H1 (cell line): ENCODE results near the gene DNAJC5G. TPM values are rescaled to one million over a fixed set of nuclear protein-coding genes. Genes with fewer than 3 reads are reported as not detected.

Experiments
- CTCF ChIA-PET: fragments of 300-600 bp; sonication (Branson Sonifier 250); formaldehyde crosslinking; loops from one replicate; lab custom pipeline; 2021; ENCODE audit not compliant: partially characterized antibody; lab: Charles Lee
- POLR2A ChIA-PET: fragments of 300-600 bp; sonication (Branson Sonifier 250); formaldehyde crosslinking; loops from one replicate; lab custom pipeline; 2021; ENCODE audit warnings: inconsistent platforms; ENCODE audit not compliant: partially characterized antibody; lab: Charles Lee
- DNase-seq, 2 experiments: peaks; one replicate each; pipeline versions ENCODE4 v3.0.0 to v3.0.0-alpha.2; 2010 to 2022; ENCODE audit warnings: low spot score in 2 of 2, low read depth in 1 of 2, mixed read lengths in 1 of 2
- FAIRE-seq: peaks from 2 replicates; lab custom pipeline; 2011; peaks lifted over from hg19 to GRCh38; lab: Jason Lieb, UNC
- H2AFZ ChIP-seq: 2 replicates; pipeline ENCODE4 v1.8.1; 2012; ENCODE audit warnings: low read length, inconsistent platforms
- H2AK5ac ChIP-seq: 2 replicates; pipeline ENCODE4 v1.6.1; 2013; ENCODE audit warnings: low read depth, low read length
- H2BK120ac ChIP-seq: replicated peaks from 2 replicates; pipeline ENCODE3; 2013; ENCODE audit warnings: low read depth, low read length, inconsistent platforms
- H2BK12ac ChIP-seq: 2 replicates; pipeline ENCODE4 v1.6.1; 2013; ENCODE audit warnings: low read depth, low read length
- H2BK15ac ChIP-seq: 2 replicates; pipeline ENCODE4 v1.6.1; 2013; ENCODE audit warnings: low read length
- H2BK20ac ChIP-seq: 2 replicates; pipeline ENCODE4 v1.6.1; 2013; ENCODE audit warnings: low read length
- H2BK5ac ChIP-seq: 2 replicates; pipeline ENCODE4 v1.6.1; 2013; ENCODE audit warnings: low read depth, low read length
- H3K14ac ChIP-seq: 2 replicates; pipeline ENCODE4 v1.6.1; 2013; ENCODE audit warnings: inconsistent platforms; ENCODE audit not compliant: insufficient read length
- H3K18ac ChIP-seq: 2 replicates; pipeline ENCODE4 v1.6.1; 2013; ENCODE audit warnings: low read length; ENCODE audit errors: extremely low read depth
- H3K23ac ChIP-seq: 2 replicates; pipeline ENCODE4 v1.6.1; 2013; ENCODE audit warnings: inconsistent platforms; ENCODE audit not compliant: insufficient read length
- H3K23me2 ChIP-seq: 2 replicates; pipeline ENCODE4 v1.6.1; 2013; ENCODE audit warnings: low read depth, low read length
- H3K27ac ChIP-seq: 2 replicates; pipeline ENCODE4 v1.6.1; 2011; ENCODE audit warnings: low read depth, low read length, inconsistent platforms
- H3K27me3 ChIP-seq, 4 experiments: replicated peaks in 1 of 4; 1 replicate in 1 of 4; 2 replicates in 3 of 4; pipeline versions ENCODE4 v1.6.1 to v1.8.1; 2011 to 2013; ENCODE audit warnings: low read length in 3 of 4, mild to moderate bottlenecking in 3 of 4, inconsistent platforms in 2 of 4, mixed read lengths in 2 of 4, moderate library complexity in 1 of 4; ENCODE audit not compliant: control insufficient read depth in 3 of 4, insufficient read depth in 3 of 4; ENCODE audit errors: extremely low read depth in 1 of 4
- H3K36me3 ChIP-seq, 4 experiments: 2 replicates each; pipeline versions ENCODE4 v1.6.1 to v1.8.1; 2011 to 2013; ENCODE audit warnings: mild to moderate bottlenecking in 4 of 4, low read length in 3 of 4, moderate library complexity in 2 of 4, control low read depth in 1 of 4, inconsistent platforms in 1 of 4; ENCODE audit not compliant: insufficient read depth in 4 of 4, control insufficient read depth in 2 of 4
- H3K4ac ChIP-seq: replicated peaks from 2 replicates; pipeline ENCODE3; 2013; ENCODE audit warnings: low read length, low read depth, mixed read lengths, inconsistent platforms; ENCODE audit not compliant: insufficient read length
- H3K4me1 ChIP-seq, 4 experiments: replicated peaks in 1 of 4; 1 replicate in 1 of 4; 2 replicates in 3 of 4; pipeline versions ENCODE4 v1.6.1 to v1.8.1; 2011 to 2013; ENCODE audit warnings: low read length in 3 of 4, inconsistent platforms in 2 of 4, mixed read lengths in 1 of 4; ENCODE audit not compliant: insufficient read depth in 4 of 4, control insufficient read depth in 3 of 4
- H3K4me2 ChIP-seq, 2 experiments: 2 replicates each; pipeline versions ENCODE4 v1.6.1 to v1.8.1; 2011 to 2013; ENCODE audit warnings: low read depth in 2 of 2, low read length in 2 of 2, control low read depth in 1 of 2, inconsistent platforms in 1 of 2, mild to moderate bottlenecking in 1 of 2; ENCODE audit not compliant: insufficient read depth in 1 of 2
- H3K4me3 ChIP-seq, 4 experiments: fragments of 200-600, 300-600 bp in 1 of 4; sonication (generic), shearing (Covaris generic), sonication (Bioruptor Twin) in 1 of 4; 2 replicates each; pipeline versions ENCODE4 v1.5.1 to v1.8.1; 2011 to 2016; ENCODE audit warnings: low read length in 4 of 4, low read depth in 3 of 4, control low read depth in 2 of 4, inconsistent platforms in 2 of 4, mild to moderate bottlenecking in 2 of 4, mixed read lengths in 1 of 4, moderate library complexity in 1 of 4; ENCODE audit not compliant: insufficient read depth in 2 of 4; ENCODE audit errors: extremely low read depth in 1 of 4
- H3K56ac ChIP-seq: replicated peaks from 2 replicates; pipeline ENCODE3; 2013; ENCODE audit warnings: low read depth, mild to moderate bottlenecking, mixed read lengths, low read length, inconsistent platforms; ENCODE audit not compliant: insufficient read length
- H3K79me1 ChIP-seq: 2 replicates; pipeline ENCODE4 v1.6.1; 2013; ENCODE audit warnings: low read depth, low read length, control low read depth
- H3K79me2 ChIP-seq, 2 experiments: 2 replicates each; pipeline versions ENCODE4 v1.6.1 to v1.8.1; 2012 to 2013; ENCODE audit warnings: low read length in 2 of 2, mild to moderate bottlenecking in 2 of 2, inconsistent platforms in 1 of 2; ENCODE audit not compliant: insufficient read depth in 2 of 2, control insufficient read depth in 1 of 2
- H3K9ac ChIP-seq, 4 experiments: replicated peaks in 1 of 4; 1 replicate in 1 of 4; 2 replicates in 3 of 4; pipeline versions ENCODE4 v1.6.1 to v1.8.1; 2011 to 2013; ENCODE audit warnings: low read depth in 3 of 4, low read length in 3 of 4, control low read depth in 2 of 4, mild to moderate bottlenecking in 2 of 4, moderate library complexity in 2 of 4, inconsistent platforms in 1 of 4; ENCODE audit errors: extremely low read depth in 1 of 4
- H3K9me3 ChIP-seq, 2 experiments: 2 replicates each; pipeline versions ENCODE4 v1.6.1 to v1.8.1; 2012 to 2013; ENCODE audit warnings: mild to moderate bottlenecking in 2 of 2, moderate library complexity in 2 of 2, control low read depth in 1 of 2, inconsistent platforms in 1 of 2, low read depth in 1 of 2, low read length in 1 of 2, mixed read lengths in 1 of 2; ENCODE audit not compliant: insufficient read depth in 2 of 2
- H4K20me1 ChIP-seq, 2 experiments: replicated peaks in 1 of 2; 2 replicates each; pipeline versions ENCODE3 to v1.8.1; 2011 to 2013; ENCODE audit warnings: inconsistent platforms in 2 of 2, low read length in 2 of 2, mild to moderate bottlenecking in 1 of 2; ENCODE audit not compliant: insufficient read depth in 2 of 2, control insufficient read depth in 1 of 2
- H4K5ac ChIP-seq: 2 replicates; pipeline ENCODE4 v1.6.1; 2013; ENCODE audit warnings: low read length, low read depth, mixed read lengths, inconsistent platforms; ENCODE audit not compliant: insufficient read length
- H4K8ac ChIP-seq: 2 replicates; pipeline ENCODE4 v1.8.0; 2013; ENCODE audit warnings: mild to moderate bottlenecking, moderate library complexity, low read length, inconsistent platforms; ENCODE audit not compliant: insufficient read depth; ENCODE audit errors: extremely low read depth
- H4K91ac ChIP-seq: replicated peaks from 2 replicates; pipeline ENCODE3; 2013; ENCODE audit warnings: low read length, mixed read lengths, inconsistent platforms; ENCODE audit not compliant: insufficient read length
- BACH1 ChIP-seq: IDR thresholded peaks from 2 replicates; pipeline ENCODE4 v1.6.1; 2012; ENCODE audit warnings: low read length, improper control_type of control experiment
- CTBP2 ChIP-seq: IDR thresholded peaks from 2 replicates; pipeline ENCODE4 v1.7.0; 2011; ENCODE audit warnings: borderline replicate concordance, mild to moderate bottlenecking, moderate library complexity, mixed read lengths, low read length; ENCODE audit not compliant: insufficient read depth, insufficient read length
- E2F6 ChIP-seq: IDR thresholded peaks from 2 replicates; pipeline ENCODE4 v1.6.1; 2012; ENCODE audit warnings: inconsistent platforms
- HDAC2 ChIP-seq, 2 experiments: fragments of 300-600 bp in 1 of 2; sonication (generic) in 1 of 2; IDR thresholded peaks; 2 replicates each; pipeline ENCODE4 v1.6.1; 2011 to 2012; ENCODE audit warnings: low read depth in 2 of 2, low read length in 2 of 2, mild to moderate bottlenecking in 2 of 2, moderate library complexity in 2 of 2, borderline replicate concordance in 1 of 2, inconsistent platforms in 1 of 2
- HDAC6 ChIP-seq: IDR thresholded peaks from one replicate; pipeline ENCODE4 v1.7.1; 2012; ENCODE audit warnings: low read depth, mild to moderate bottlenecking, inconsistent platforms, low read length, moderate library complexity
- POU5F1 ChIP-seq: IDR thresholded peaks from 2 replicates; pipeline ENCODE4 v1.6.1; 2011; ENCODE audit warnings: low read depth, mild to moderate bottlenecking, low read length, moderate library complexity
- SAP30 ChIP-seq: fragments of 300-600 bp; sonication (generic); IDR thresholded peaks from 2 replicates; pipeline ENCODE4 v1.7.1; 2012; ENCODE audit warnings: low read length, moderate library complexity, mild to moderate bottlenecking, inconsistent platforms; ENCODE audit not compliant: insufficient read depth, insufficient replicate concordance
- SIN3A ChIP-seq, 2 experiments: IDR thresholded peaks in 1 of 2; conservative IDR thresholded peaks in 1 of 2; 2 replicates each; pipeline ENCODE4 v1.6.1; 2011 to 2012; ENCODE audit warnings: low read length in 2 of 2, improper control_type of control experiment in 1 of 2, low read depth in 1 of 2, mild to moderate bottlenecking in 1 of 2
- SIX5 ChIP-seq: IDR thresholded peaks from 2 replicates; pipeline ENCODE4 v1.6.1; 2011; ENCODE audit warnings: mild to moderate bottlenecking, low read depth, low read length
- YY1 ChIP-seq: IDR thresholded peaks from 2 replicates; pipeline ENCODE4 v1.6.1; 2011; ENCODE audit warnings: low read depth, mild to moderate bottlenecking, low read length
- WGBS, 2 experiments: shearing (Covaris generic) in 1 of 2; methylation state at CpG; one replicate each; pipeline versions ENCODE4 v1.1.6 to v1.1.7; 2013 to 2015; ENCODE audit warnings: low lambda C conversion rate in 2 of 2, mixed read lengths in 2 of 2, inconsistent platforms in 1 of 2, low coverage in 1 of 2, missing lambda C conversion rate in 1 of 2; ENCODE audit not compliant: insufficient replicate concordance in 2 of 2, insufficient coverage in 1 of 2, insufficient read length in 1 of 2; ENCODE audit errors: extremely low coverage in 1 of 2, missing lambda C conversion rate in 1 of 2; 5-methylcytosine and 5-hydroxymethylcytosine counted together
- polyA plus RNA-seq, 7 experiments: library from polyadenylated mRNA; depleted of rRNA in 3 of 7; stranded (reverse) in 5 of 7; unstranded in 2 of 7; fragments of >200 nt in 5 of 7; fragments of 200-250 nt in 2 of 7; gene quantifications; 1 replicate in 5 of 7; 2 replicates in 1 of 7; 4 replicates in 1 of 7; pipeline versions ENCODE4 v1.2.1 to v1.2.3, GENCODE V29; 2011 to 2013; ENCODE audit warnings: missing spikeins in 2 of 7, mixed read lengths in 2 of 7
- total RNA-seq: library from RNA; stranded (reverse); fragmentation: NEBNext Ultra II Directional; extraction: Animal tissue kit (Norgen Biotek cat#: 25700); gene quantifications from 2 replicates; pipeline ENCODE4 v1.2.1, GENCODE V29; 2021

The DNAJC5G gene
- total and polyA plus RNA-seq, 2 of the 8 experiments (the other 6 are each of a cell fraction or from before 2014, with no cell fraction given) = 0.83 to 1.4 TPM

- Histone ChIP-seq H3K23ac (no peak within 1 kb of the TSS), H3K14ac (no peak within 1 kb of the TSS), H2AK5ac (no peak within 1 kb of the TSS), H3K79me1 (no peaks in the 10 kb centered on the region), H4K5ac (no peak within 1 kb of the TSS), H3K23me2 (peaks cover 10% of the 10 kb centered on the region; the same call in 1 of the 2 replicates), H2BK20ac (no peak within 1 kb of the TSS), H3K4me1 (peaks cover 0 to 26% (median 14%) of the 10 kb centered on the region in 4 experiments; a peak in 5 of 7 replicates), H4K91ac (no peak within 1 kb of the TSS), H3K9ac (no peak within 1 kb of the TSS), H2BK5ac (no peak within 1 kb of the TSS), H2BK15ac (no peak within 1 kb of the TSS), H3K27me3 (peaks cover 29 to 41% (median 39%) of the 10 kb centered on the region in 4 experiments), H2AFZ (no peak within 1 kb of the TSS), H3K18ac (no peak within 1 kb of the TSS), H3K4me3 (peak within 1 kb of the TSS in 3 of 4 experiments; percentile 26 to 51 (median 34); a peak in 4 of 8 replicates), H3K79me2 (no peaks in the 10 kb centered on the region), H3K36me3 (peaks cover 0 to 4% (median 0%) of the 10 kb centered on the region in 4 experiments; a peak in 1 of 8 replicates), H3K27ac (no peak within 1 kb of the TSS), H3K9me3 (no peaks in the 10 kb centered on the region; a peak in 1 of 4 replicates), H2BK12ac (no peak within 1 kb of the TSS), H2BK120ac (no peak within 1 kb of the TSS), H4K20me1 (peaks cover 4 to 11% of the 10 kb centered on the region in 2 experiments), H3K4me2 (peak within 1 kb of the TSS; percentile 63 to 69), H4K8ac (peak within 1 kb of the TSS; percentile 76; the same call in 1 of the 2 replicates), H3K56ac (no peak within 1 kb of the TSS), H3K4ac (no peak within 1 kb of the TSS)
- POLR2A ChIA-PET = interaction anchor here (0.7 to 8.8 kb wide), 11 partner anchors 13 to 197 kb away, joined by 3 to 105 read pairs (median 5); partner anchors contain the start of genes ATRAID, GTF3C2, MPV17 and SLC5A6
- no peak for FAIRE-seq
- CTCF ChIA-PET = interaction anchor here (0.7 to 11.3 kb wide), 14 partner anchors 12 to 63 kb away, joined by 3 to 128 read pairs (median 4); partner anchors contain the start of genes MPV17 and TRIM54
- peak in 1 of 2 experiments; percentile 87 for DNase-seq
- 24% methylated on average over 25 of the region's 25 CpGs; no CpG with 5 or more reads in 1 of the 2 experiments for WGBS, 2 experiments
- no peak for TF ChIP-seq YY1
- TF ChIP-seq SIX5 = no peak
- TF ChIP-seq POU5F1 = no peak
- peak; percentile 58 for TF ChIP-seq E2F6
- TF ChIP-seq SAP30 = peak; percentile 99
- TF ChIP-seq HDAC2 (IDR thresholded peaks at IDR 0.05; ENCODE audit: borderline replicate concordance in 1 of 2, low read depth in 2 of 2, low read length in 2 of 2) = peak; percentile 58 to 66; a peak in 2 of 4 replicates
- peak; percentile 98 to 99 for TF ChIP-seq SIN3A (conservative IDR thresholded peaks at IDR 0.05 in 1 of 2, IDR thresholded peaks at IDR 0.05 in 1 of 2; ENCODE audit: low read depth in 1 of 2, low read length in 2 of 2)
- no peak for TF ChIP-seq BACH1
- no peak for TF ChIP-seq HDAC6
- peak; percentile 48 for TF ChIP-seq CTBP2
Observed at GRCh38 chr2:27308359-27308881, 33.2 kb downstream of the DNAJC5G start, which contains the start of gene UCN. Gene UCN, minus strand, starts transcription at chr2:27308445. Its CDS starts 550 bp downstream, at chr2:27307895.
